ENCODE measurements around the gene TYW1B. TPM values are rescaled to one million over a fixed set of nuclear protein-coding genes. Genes with fewer than 3 reads are reported as not detected.
"Not testable (repeated sequence)": the region's sequence is repeated elsewhere in the genome, so short reads cannot be mapped to it uniquely, and the experiment has no call there.

The TYW1B gene
- total RNA-seq, 2 donors from 2014 or later = 1.2 to 3.5 TPM

- not testable (repeated sequence) for H3K36me3 ChIP-seq; H3K4me3 ChIP-seq; H3K4me1 ChIP-seq; DNase-seq (ENCODE audit: low spot score); H3K27me3 ChIP-seq; H3K27ac ChIP-seq; H3K9me3 ChIP-seq
Measured at GRCh38 chr7:72625721-72626423, 202.1 kb downstream of the TYW1B start.

GRCh38 chr7:72622532-72622931, 205.5 kb downstream of the TYW1B start:
- Histone ChIP-seq H3K27ac (no peak overlapping the region), H3K4me3 (no peak overlapping the region), H3K27me3 (no peaks in the 10 kb centered on the region), H3K9me3 (no peaks in the 10 kb centered on the region), H3K4me1 (no peaks in the 10 kb centered on the region), H3K36me3 (no peaks in the 10 kb centered on the region)
- DNase-seq (ENCODE audit: low spot score) = no peak
- TF ChIP-seq, protein P1, sequence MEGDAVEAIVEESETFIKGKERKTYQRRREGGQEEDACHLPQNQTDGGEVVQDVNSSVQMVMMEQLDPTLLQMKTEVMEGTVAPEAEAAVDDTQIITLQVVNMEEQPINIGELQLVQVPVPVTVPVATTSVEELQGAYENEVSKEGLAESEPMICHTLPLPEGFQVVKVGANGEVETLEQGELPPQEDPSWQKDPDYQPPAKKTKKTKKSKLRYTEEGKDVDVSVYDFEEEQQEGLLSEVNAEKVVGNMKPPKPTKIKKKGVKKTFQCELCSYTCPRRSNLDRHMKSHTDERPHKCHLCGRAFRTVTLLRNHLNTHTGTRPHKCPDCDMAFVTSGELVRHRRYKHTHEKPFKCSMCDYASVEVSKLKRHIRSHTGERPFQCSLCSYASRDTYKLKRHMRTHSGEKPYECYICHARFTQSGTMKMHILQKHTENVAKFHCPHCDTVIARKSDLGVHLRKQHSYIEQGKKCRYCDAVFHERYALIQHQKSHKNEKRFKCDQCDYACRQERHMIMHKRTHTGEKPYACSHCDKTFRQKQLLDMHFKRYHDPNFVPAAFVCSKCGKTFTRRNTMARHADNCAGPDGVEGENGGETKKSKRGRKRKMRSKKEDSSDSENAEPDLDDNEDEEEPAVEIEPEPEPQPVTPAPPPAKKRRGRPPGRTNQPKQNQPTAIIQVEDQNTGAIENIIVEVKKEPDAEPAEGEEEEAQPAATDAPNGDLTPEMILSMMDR (IDR thresholded peaks at IDR 0.05) = no peak

- H3K36me3 ChIP-seq; H3K4me1 ChIP-seq; H3K27ac ChIP-seq; H3K4me3 ChIP-seq; H3K27me3 ChIP-seq; DNase-seq (ENCODE audit: low spot score); H3K9me3 ChIP-seq: not testable (repeated sequence)
Measured at GRCh38 chr7:72621761-72622187, 206.2 kb downstream of the TYW1B start.

DNA sequence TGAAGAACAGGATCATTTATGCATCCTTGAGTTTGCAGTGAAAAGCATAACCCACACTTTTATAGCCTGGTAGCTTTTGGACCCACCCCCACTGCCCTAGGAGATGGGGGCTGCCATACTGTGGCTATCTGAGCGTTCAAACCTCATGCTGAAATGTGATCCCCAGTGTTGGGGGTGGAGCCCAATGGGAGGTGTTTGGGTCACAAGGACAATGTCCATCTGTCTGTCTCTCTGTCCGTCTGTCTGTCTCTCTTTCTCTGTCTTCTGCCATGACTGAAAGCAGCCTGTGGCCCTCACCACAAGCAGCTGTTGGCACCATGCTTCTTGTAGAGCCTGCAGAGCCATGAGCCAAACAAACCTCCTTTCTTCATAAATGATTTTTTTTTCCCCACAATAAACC, 207.1 kb downstream of the TYW1B start:
- not testable (repeated sequence) for H3K9me3 ChIP-seq; H3K27me3 ChIP-seq; H3K27ac ChIP-seq; H3K36me3 ChIP-seq; H3K4me1 ChIP-seq; H3K4me3 ChIP-seq; DNase-seq (ENCODE audit: low spot score)

DNA sequence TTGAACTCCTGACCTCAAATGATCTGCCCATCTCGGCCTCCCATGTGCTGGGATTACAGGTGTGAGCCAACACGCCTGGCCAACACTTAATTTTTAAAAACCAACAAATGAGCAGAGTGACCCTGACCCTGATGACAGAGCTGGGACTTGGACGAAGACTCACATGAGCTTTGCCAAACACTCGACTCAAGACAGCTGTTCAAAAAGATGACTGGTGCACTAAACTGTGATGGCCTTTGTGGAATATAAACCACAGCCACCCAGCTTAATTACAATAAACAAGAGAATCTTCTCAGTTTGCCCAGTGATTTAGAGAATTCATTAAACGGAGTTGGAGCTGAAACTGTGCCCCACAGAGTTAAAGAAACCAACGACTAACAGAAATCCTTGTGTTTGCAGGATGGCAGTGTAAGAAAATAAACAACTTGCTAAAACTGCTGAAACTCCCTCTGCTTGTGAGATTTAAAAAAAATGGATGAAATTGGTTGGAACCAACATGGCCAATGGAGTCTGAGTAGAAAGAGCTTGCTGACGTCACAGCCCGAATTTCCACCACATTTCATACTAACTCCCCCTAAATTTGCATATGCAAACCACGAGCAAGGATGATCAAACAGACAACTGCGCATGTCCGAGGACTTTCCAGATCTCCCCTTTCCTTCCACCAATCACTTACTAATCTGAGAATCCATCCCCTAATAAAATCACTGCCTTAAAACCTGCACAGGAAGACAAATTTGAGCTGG, 209.4 kb downstream of the TYW1B start:
- H3K4me3 ChIP-seq; H3K36me3 ChIP-seq; H3K9me3 ChIP-seq; DNase-seq (ENCODE audit: low spot score); H3K27me3 ChIP-seq; H3K27ac ChIP-seq; H3K4me1 ChIP-seq: not testable (repeated sequence)

- H3K36me3 ChIP-seq; H3K4me3 ChIP-seq; H3K27ac ChIP-seq; H3K27me3 ChIP-seq; H3K9me3 ChIP-seq; H3K4me1 ChIP-seq; DNase-seq (ENCODE audit: low spot score): not testable (repeated sequence)
Measured at GRCh38 chr7:72609761-72610160, 218.2 kb downstream of the TYW1B start.

DNA sequence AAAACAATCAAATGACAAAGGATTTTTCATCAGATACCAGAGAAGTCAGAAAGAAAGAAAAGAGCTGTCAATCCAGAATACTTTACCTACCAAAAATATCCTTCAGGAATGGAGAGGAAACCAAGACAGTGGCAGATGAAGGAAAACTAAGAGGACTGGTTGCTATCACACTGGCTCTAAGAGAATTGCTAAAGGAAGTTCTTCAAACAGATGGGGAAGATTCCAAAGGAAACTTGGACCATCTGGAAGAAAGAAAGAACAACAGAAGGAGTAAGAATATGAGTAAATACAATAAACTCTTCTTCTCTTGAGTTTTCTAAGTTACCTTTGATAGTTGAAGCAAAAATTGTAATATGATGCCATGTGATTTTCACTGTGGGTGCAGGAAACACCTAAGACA, 220.0 kb downstream of the TYW1B start:
- H3K27ac ChIP-seq; H3K4me1 ChIP-seq; H3K9me3 ChIP-seq; H3K4me3 ChIP-seq; H3K27me3 ChIP-seq; H3K36me3 ChIP-seq; DNase-seq (ENCODE audit: low spot score): not testable (repeated sequence)

- not testable (repeated sequence) for H3K9me3 ChIP-seq; H3K4me1 ChIP-seq; H3K4me3 ChIP-seq; H3K27ac ChIP-seq; H3K27me3 ChIP-seq; H3K36me3 ChIP-seq; DNase-seq (ENCODE audit: low spot score)
Measured at GRCh38 chr7:72605863-72606431, 222.1 kb downstream of the TYW1B start.

GRCh38 chr7:72604771-72605611, 223.0 kb downstream of the TYW1B start:
- not testable (repeated sequence) for H3K36me3 ChIP-seq; DNase-seq (ENCODE audit: low spot score); H3K27ac ChIP-seq; H3K4me3 ChIP-seq; H3K9me3 ChIP-seq; H3K27me3 ChIP-seq; H3K4me1 ChIP-seq

DNA sequence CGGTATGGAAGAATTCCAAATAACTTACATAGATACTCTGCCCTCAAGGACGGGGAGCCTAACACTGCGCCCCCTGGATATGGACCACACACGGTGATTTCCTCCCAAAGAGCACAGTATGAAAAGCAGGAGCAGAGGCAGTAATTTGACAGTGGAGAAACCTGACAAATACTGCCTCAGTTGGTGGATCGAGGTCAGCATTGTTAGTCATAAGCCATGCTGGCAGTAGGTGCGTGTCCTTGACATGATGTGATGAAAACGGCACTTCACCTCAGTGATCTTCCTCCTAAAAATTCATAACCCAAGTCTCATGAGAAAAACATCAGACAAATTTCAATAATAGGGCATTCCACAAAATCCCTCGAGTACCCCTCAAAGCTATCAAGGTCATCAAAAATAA, 224.5 kb downstream of the TYW1B start:
- not testable (repeated sequence) for H3K27ac ChIP-seq; H3K4me1 ChIP-seq; H3K4me3 ChIP-seq; H3K27me3 ChIP-seq; H3K36me3 ChIP-seq; H3K9me3 ChIP-seq; DNase-seq (ENCODE audit: low spot score)
